Anterior cingulate cortex (tissue), 58 donors: ENCODE data around the gene PRAMEF12.
"Not testable (repeated sequence)": the region's sequence is repeated elsewhere in the genome, so short reads cannot be mapped to it uniquely, and the experiment has no call there.

Experiments used
- DNase-seq, 58 donors: peaks; one replicate each; lab custom pipeline; 2025; lab: John Stamatoyannopoulos, UW

Gene PRAMEF12

GRCh38 chr1:12773438-12773837 lies at the start of gene PRAMEF12:
Gene PRAMEF12 (plus strand): TSS chr1:12773738. CDS start chr1:12774868, 1,130 bp downstream.
- no peak for DNase-seq

GRCh38 chr1:12728391-12728790 lies 45.1 kb upstream of the PRAMEF12 start:
- DNase-seq, result peak in 4 of 58 donors; percentile 3 to 27 (median 14)

- no peak for DNase-seq
These were observed 43.4 kb upstream of the PRAMEF12 start for GRCh38 chr1:12730156-12730555.

GRCh38 chr1:12731084-12731483 lies 42.5 kb upstream of the PRAMEF12 start:
- not testable (repeated sequence) for DNase-seq

GRCh38 chr1:12734651-12735050 lies 38.9 kb upstream of the PRAMEF12 start:
- no peak for DNase-seq

GRCh38 chr1:12738934-12739333 lies 34.6 kb upstream of the PRAMEF12 start:
- no peak for DNase-seq

GRCh38 chr1:12739613-12740012 lies 33.9 kb upstream of the PRAMEF12 start:
- DNase-seq, result no peak

- no peak for DNase-seq
These were observed 31.6 kb upstream of the PRAMEF12 start for GRCh38 chr1:12741946-12742345.

- DNase-seq, result no peak
These were observed 28.2 kb upstream of the PRAMEF12 start for GRCh38 chr1:12745126-12745991.

GRCh38 chr1:12745992-12746323 lies 27.6 kb upstream of the PRAMEF12 start, which contains the start of gene CFAP107:
Gene CFAP107 (plus strand): TSS chr1:12746200. CDS start chr1:12746431, 231 bp downstream.
- DNase-seq, result no peak

- no peak for DNase-seq
These were observed 24.7 kb upstream of the PRAMEF12 start for GRCh38 chr1:12748778-12749355.

GRCh38 chr1:12754738-12755137 lies 18.8 kb upstream of the PRAMEF12 start:
- DNase-seq, result no peak

GRCh38 chr1:12756273-12756672 lies 17.3 kb upstream of the PRAMEF12 start:
- DNase-seq, result no peak

- no peak for DNase-seq
These were observed 16.6 kb upstream of the PRAMEF12 start for GRCh38 chr1:12756768-12757413.

GRCh38 chr1:12757836-12758235 lies 15.7 kb upstream of the PRAMEF12 start:
- DNase-seq, result no peak

- no peak for DNase-seq
These were observed 13.2 kb upstream of the PRAMEF12 start for GRCh38 chr1:12760256-12760795.

- DNase-seq, result no peak
These were observed 11.8 kb upstream of the PRAMEF12 start for GRCh38 chr1:12761781-12762180.

- DNase-seq, result no peak
These were observed 10.8 kb upstream of the PRAMEF12 start for GRCh38 chr1:12762766-12763165.

GRCh38 chr1:12763479-12763878 lies 10.1 kb upstream of the PRAMEF12 start:
- DNase-seq, result no peak

GRCh38 chr1:12764016-12764415 lies 9.5 kb upstream of the PRAMEF12 start:
- no peak for DNase-seq

GRCh38 chr1:12769031-12769430 lies 4.5 kb upstream of the PRAMEF12 start:
- no peak for DNase-seq
